Panc1 (cell line): ENCODE data around the gene STPG4. TPM values are rescaled to one million over a fixed set of nuclear protein-coding genes. Genes with fewer than 3 reads are reported as not detected.
"Not testable (repeated sequence)": the region's sequence is repeated elsewhere in the genome, so short reads cannot be mapped to it uniquely, and the experiment has no call there.

Experiments
- ATAC-seq: fragments of 200-7000 bp; cut with Tn5 transposase; 2 replicates; pipeline ENCODE4 v1.9.1; 2020; ENCODE audit warnings: mild to moderate bottlenecking, moderate library complexity
- BruUV-seq: library from RNA; stranded (reverse); fragments of 400-500 nt; replicated peaks from 2 replicates; lab custom pipeline; 2021; lab: Mats Ljungman, UMichigan
- CTCF ChIA-PET: fragments of 300-600 bp; sonication (Branson Sonifier 250); formaldehyde crosslinking; loops from one replicate; lab custom pipeline; 2022; ENCODE audit warnings: antibody characterized with exemption; lab: Charles Lee
- POLR2A ChIA-PET: fragments of 300-600 bp; sonication (Branson Sonifier 250); formaldehyde crosslinking; loops from one replicate; lab custom pipeline; 2022; ENCODE audit warnings: antibody characterized with exemption; lab: Charles Lee
- DNase-seq: peaks from one replicate; pipeline ENCODE4 v3.0.0-alpha.2; 2010; ENCODE audit warnings: low read depth, low spot score
- H3K27ac ChIP-seq: 2 replicates; pipeline ENCODE4 v1.5.1; 2011; ENCODE audit warnings: mild to moderate bottlenecking, low read length, inconsistent platforms
- H3K27me3 ChIP-seq: fragments of 200-500 bp; sonication (Bioruptor generic); 2 replicates; pipeline ENCODE4 v1.6.0; 2014; ENCODE audit warnings: low read length, inconsistent platforms; ENCODE audit not compliant: control insufficient read depth, insufficient read depth
- H3K36me3 ChIP-seq: fragments of 200-500 bp; sonication (Bioruptor generic); 2 replicates; pipeline ENCODE4 v1.5.1; 2014; ENCODE audit warnings: inconsistent platforms, mild to moderate bottlenecking, low read length, moderate library complexity; ENCODE audit not compliant: control insufficient read depth, insufficient read depth
- H3K4me1 ChIP-seq: 2 replicates; pipeline ENCODE4 v1.5.1; 2011; ENCODE audit warnings: inconsistent platforms, mild to moderate bottlenecking, low read length, moderate library complexity; ENCODE audit not compliant: control insufficient read depth, insufficient read depth
- H3K4me3 ChIP-seq, 2 experiments: 2 replicates each; pipeline ENCODE4 v1.5.1; 2011 to 2012; ENCODE audit warnings: low read depth in 2 of 2, low read length in 2 of 2, mild to moderate bottlenecking in 2 of 2, inconsistent platforms in 1 of 2, moderate library complexity in 1 of 2
- H3K9me3 ChIP-seq: fragments of 200-500 bp; sonication (Bioruptor generic); 2 replicates; pipeline ENCODE4 v1.5.1; 2014; ENCODE audit warnings: low read depth, mild to moderate bottlenecking, inconsistent platforms, low read length, moderate library complexity; ENCODE audit not compliant: control insufficient read depth, insufficient read depth
- CTCF ChIP-seq: fragments of 450-650 bp; IDR thresholded peaks from 2 replicates; pipeline ENCODE4 v1.5.1; 2017; ENCODE audit warnings: mild to moderate bottlenecking
- POLR2AphosphoS5 ChIP-seq: IDR thresholded peaks from 2 replicates; pipeline ENCODE4 v1.6.1; 2012; ENCODE audit warnings: mild to moderate bottlenecking, low read depth, low read length, moderate library complexity
- SIN3A ChIP-seq: IDR thresholded peaks from 2 replicates; pipeline ENCODE4 v1.6.1; 2012; ENCODE audit warnings: low read depth, mild to moderate bottlenecking, low read length, moderate library complexity, borderline replicate concordance; ENCODE audit not compliant: insufficient read depth
- TCF7L2 ChIP-seq: IDR thresholded peaks from 2 replicates; pipeline ENCODE4 v1.6.1; 2011; ENCODE audit warnings: mild to moderate bottlenecking, low read depth, low read length, inconsistent platforms
- in situ Hi-C: cut with HindIII; loops from 2 replicates; pipeline ENCODE4 v1.10.0; 2016; ENCODE audit warnings: low sequenced_read_pairs, low pct_unique_long_range_greater_than_20kb
- intact Hi-C: fragments of 100-400 bp; cut with micrococcal nuclease; formaldehyde crosslinking; loops from one replicate; pipeline ENCODE4 v1.10.0; 2022; ENCODE audit not compliant: unreplicated experiment
- total RNA-seq: library from RNA; stranded (reverse); gene quantifications from one replicate; pipeline ENCODE4 v1.2.1, GENCODE V29; 2021; ENCODE audit not compliant: unreplicated experiment
- TF ChIP-seq, protein P1 (sequence below), 2 experiments: IDR thresholded peaks; 2 replicates each; pipeline ENCODE4 v1.6.1; 2011 to 2012; ENCODE audit warnings: low read depth in 2 of 2, control low read depth in 1 of 2, low read length in 1 of 2, mild to moderate bottlenecking in 1 of 2, moderate library complexity in 1 of 2; ENCODE audit not compliant: insufficient read depth in 1 of 2

Gene STPG4
- total RNA-seq, 1 experiment from 2014 or later: 0.36 TPM

DNA sequence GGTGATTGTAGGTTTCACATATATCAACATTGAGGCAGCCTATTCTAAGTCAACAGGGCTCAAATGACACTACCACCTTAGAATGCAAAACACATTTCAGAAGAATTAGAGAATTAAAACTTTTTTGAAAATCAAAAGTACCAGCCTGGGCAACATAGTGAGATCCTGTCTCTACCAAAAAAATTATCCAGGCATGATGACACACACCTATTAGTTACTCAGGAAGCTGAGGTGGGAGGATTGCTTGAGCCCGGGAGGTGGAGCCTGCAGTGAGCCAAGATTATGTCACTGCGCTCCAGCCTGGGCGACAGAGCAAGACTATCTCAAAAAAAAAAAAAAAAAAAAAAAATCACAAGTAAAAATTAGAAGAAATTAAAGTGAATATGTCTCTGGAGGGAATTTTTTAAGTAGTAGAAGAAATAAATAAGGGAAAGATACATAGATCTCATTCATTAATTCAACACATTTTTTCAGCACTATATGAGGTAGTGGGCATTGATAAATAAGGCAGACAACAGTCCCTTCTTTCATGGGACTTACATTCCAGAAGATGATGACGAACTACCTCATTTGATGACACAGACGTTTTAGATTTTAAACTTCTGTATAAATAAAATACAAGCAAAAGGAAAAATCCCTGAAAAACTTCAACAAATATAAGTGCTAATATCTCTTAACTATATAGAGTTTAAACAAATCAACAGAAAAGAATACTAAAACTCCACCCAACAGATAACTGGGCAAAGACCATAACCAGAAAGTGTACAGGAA is 42.3 kb downstream of the STPG4 start:
- no peaks in the 10 kb centered on the region for H3K9me3 ChIP-seq

GRCh38 chr2:47109680-47110079 is 45.4 kb downstream of the STPG4 start:
- ChIA-PET CTCF (no interaction called here), POLR2A (no interaction called here)
- in situ Hi-C loops: no loop called here
- Histone ChIP-seq H3K27me3 (no peaks in the 10 kb centered on the region), H3K27ac (no peak overlapping the region), H3K36me3 (no peaks in the 10 kb centered on the region), H3K4me3 (no peak overlapping the region), H3K4me1 (no peaks in the 10 kb centered on the region), H3K9me3 (no peaks in the 10 kb centered on the region)
- no TSS peak for BruUV-seq
- no peak for TF ChIP-seq TCF7L2
- DNase-seq: no peak
- ATAC-seq: no peak
- intact Hi-C loops: no loop called here

More for the DNA sequence above, 42.3 kb downstream of the STPG4 start:
- no peak for TF ChIP-seq POLR2AphosphoS5
- TF ChIP-seq, protein P1, sequence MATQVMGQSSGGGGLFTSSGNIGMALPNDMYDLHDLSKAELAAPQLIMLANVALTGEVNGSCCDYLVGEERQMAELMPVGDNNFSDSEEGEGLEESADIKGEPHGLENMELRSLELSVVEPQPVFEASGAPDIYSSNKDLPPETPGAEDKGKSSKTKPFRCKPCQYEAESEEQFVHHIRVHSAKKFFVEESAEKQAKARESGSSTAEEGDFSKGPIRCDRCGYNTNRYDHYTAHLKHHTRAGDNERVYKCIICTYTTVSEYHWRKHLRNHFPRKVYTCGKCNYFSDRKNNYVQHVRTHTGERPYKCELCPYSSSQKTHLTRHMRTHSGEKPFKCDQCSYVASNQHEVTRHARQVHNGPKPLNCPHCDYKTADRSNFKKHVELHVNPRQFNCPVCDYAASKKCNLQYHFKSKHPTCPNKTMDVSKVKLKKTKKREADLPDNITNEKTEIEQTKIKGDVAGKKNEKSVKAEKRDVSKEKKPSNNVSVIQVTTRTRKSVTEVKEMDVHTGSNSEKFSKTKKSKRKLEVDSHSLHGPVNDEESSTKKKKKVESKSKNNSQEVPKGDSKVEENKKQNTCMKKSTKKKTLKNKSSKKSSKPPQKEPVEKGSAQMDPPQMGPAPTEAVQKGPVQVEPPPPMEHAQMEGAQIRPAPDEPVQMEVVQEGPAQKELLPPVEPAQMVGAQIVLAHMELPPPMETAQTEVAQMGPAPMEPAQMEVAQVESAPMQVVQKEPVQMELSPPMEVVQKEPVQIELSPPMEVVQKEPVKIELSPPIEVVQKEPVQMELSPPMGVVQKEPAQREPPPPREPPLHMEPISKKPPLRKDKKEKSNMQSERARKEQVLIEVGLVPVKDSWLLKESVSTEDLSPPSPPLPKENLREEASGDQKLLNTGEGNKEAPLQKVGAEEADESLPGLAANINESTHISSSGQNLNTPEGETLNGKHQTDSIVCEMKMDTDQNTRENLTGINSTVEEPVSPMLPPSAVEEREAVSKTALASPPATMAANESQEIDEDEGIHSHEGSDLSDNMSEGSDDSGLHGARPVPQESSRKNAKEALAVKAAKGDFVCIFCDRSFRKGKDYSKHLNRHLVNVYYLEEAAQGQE (IDR thresholded peaks at IDR 0.05; ENCODE audit: insufficient read depth in 1 of 2, low read depth in 2 of 2, low read length in 1 of 2): no peak
- TF ChIP-seq CTCF: no peak
- no peak for TF ChIP-seq TCF7L2
- no peak for TF ChIP-seq SIN3A
- ChIA-PET CTCF (interaction anchor here (0.7 kb wide), 1 partner anchor 282 kb away, joined by 3 read pairs; no protein-coding TSS in a partner anchor), POLR2A (no interaction called here)
- DNase-seq (no peak), ATAC-seq (no peak)
- intact Hi-C loops: no loop called here
- no TSS peak for BruUV-seq
- H3K4me3 ChIP-seq: no peak overlapping the region
- H3K36me3 ChIP-seq: no peaks in the 10 kb centered on the region
- no peaks in the 10 kb centered on the region for H3K27me3 ChIP-seq
- in situ Hi-C loops: no loop called here
- H3K27ac ChIP-seq: no peak overlapping the region
- H3K4me1 ChIP-seq: no peaks in the 10 kb centered on the region

DNA sequence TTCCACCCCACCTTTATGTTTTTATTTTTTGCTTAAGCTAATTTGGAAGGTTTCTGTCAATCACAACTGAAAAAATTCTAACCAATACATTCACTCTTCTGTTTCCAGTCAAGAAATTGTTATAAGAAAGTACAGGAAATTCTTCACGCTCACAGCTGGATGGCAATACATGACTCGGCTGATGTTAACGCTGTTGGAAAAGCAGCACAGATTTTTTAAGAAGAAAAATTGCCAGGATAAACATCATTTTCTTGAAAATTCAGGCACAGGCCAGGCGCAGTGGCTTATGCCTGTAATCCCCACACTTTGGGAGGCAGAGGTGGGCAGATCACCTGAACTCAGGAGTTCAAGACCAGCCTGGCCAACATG is 46.1 kb downstream of the STPG4 start:
- Histone ChIP-seq H3K9me3 (no peaks in the 10 kb centered on the region), H3K4me1 (no peaks in the 10 kb centered on the region), H3K27me3 (no peaks in the 10 kb centered on the region), H3K27ac (no peak overlapping the region), H3K36me3 (no peaks in the 10 kb centered on the region), H3K4me3 (no peak overlapping the region)
- BruUV-seq: no TSS peak
- DNase-seq (no peak), ATAC-seq (no peak)
- ChIA-PET CTCF (interaction anchor here (0.6 kb wide), 1 partner anchor 236 kb away, joined by 3 read pairs; no protein-coding TSS in a partner anchor), POLR2A (no interaction called here)
- intact Hi-C loops (no loop called here), in situ Hi-C loops (no loop called here)
- TF ChIP-seq POLR2AphosphoS5 (no peak), TCF7L2 (no peak), CTCF (no peak), SIN3A (no peak)

DNA sequence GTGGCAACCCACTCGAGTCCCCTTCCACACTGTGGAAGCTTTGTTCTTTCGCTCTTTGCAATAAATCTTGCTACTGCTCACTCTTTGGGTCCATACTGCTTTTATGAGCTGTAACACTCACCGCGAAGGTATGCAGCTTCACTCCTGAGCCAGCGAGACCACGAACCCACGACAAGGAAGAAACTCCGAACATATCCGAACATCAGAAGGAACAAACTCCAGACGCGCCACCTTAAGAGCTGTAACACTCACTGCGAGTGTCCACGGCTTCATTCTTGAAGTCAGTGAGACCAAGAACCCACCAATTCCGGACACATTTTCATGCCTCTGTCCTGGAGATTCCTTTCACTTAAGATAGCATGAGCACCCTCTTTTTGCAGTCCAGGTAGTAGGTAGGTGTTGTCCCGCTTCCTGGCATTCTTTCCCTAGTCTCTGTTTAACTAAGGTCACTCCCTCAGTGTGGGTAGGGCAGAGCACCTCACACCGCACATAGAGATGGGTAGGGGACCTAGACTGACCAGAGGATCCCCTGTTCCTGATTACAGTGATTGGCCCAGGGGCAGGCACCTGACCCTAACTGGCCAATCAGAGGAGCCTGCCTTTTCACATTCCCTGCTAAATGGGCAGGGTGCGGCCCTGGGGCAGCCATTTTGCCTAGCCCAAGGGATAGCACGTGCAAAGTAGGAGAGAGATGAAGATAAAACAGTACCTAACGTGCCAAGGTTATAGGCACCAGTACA is 46.7 kb downstream of the STPG4 start:
- H3K36me3 ChIP-seq, POLR2A ChIA-PET, H3K4me3 ChIP-seq, DNase-seq, H3K27ac ChIP-seq, H3K9me3 ChIP-seq, in situ Hi-C loops, H3K27me3 ChIP-seq, BruUV-seq, intact Hi-C loops, H3K4me1 ChIP-seq: not testable (repeated sequence)
- CTCF ChIA-PET: interaction anchor here (0.6 kb wide), 1 partner anchor 236 kb away, joined by 3 read pairs; no protein-coding TSS in a partner anchor
- peak; percentile 38; the same call in 1 of the 2 replicates for ATAC-seq
